Activated B cell treated with CpG ODN at 0.5 μM for 24 hours (primary cell): ENCODE results near the gene KLHL6. TPM values are rescaled to one million over a fixed set of nuclear protein-coding genes. Genes with fewer than 3 reads are reported as not detected.

Experiments
- ATAC-seq: fragments of 200-7000 bp; cut with Tn5 transposase; one replicate; pipeline ENCODE4 v1.10.0; 2021; ENCODE audit warnings: low read depth, mild to moderate bottlenecking, moderate library complexity
- CTCF ChIA-PET: fragments of 350-600 bp; sonication (Branson Sonifier 250); formaldehyde crosslinking; loops from one replicate; lab custom pipeline; 2021; ENCODE audit warnings: antibody characterized with exemption; lab: Charles Lee
- POLR2A ChIA-PET: fragments of 350-600 bp; sonication (Branson Sonifier 250); formaldehyde crosslinking; loops from one replicate; lab custom pipeline; 2021; ENCODE audit warnings: antibody characterized with exemption; lab: Charles Lee
- DNase-seq: peaks from one replicate; pipeline ENCODE4 v3.0.0; 2022
- H3K27ac Mint-ChIP-seq: one replicate; pipeline ENCODE4 v1.8.0; 2020; ENCODE audit warnings: mixed read lengths
- H3K27me3 Mint-ChIP-seq: one replicate; pipeline ENCODE4 v1.8.0; 2021; ENCODE audit warnings: mixed read lengths
- H3K36me3 Mint-ChIP-seq: one replicate; pipeline ENCODE4 v1.8.0; 2021; ENCODE audit warnings: low read depth, mixed read lengths
- H3K4me1 Mint-ChIP-seq: one replicate; pipeline ENCODE4 v1.8.0; 2021; ENCODE audit warnings: mixed read lengths
- H3K4me3 Mint-ChIP-seq: one replicate; pipeline ENCODE4 v1.8.0; 2020; ENCODE audit warnings: mild to moderate bottlenecking, mixed read lengths
- H3K9me3 Mint-ChIP-seq: one replicate; pipeline ENCODE4 v1.8.0; 2020; ENCODE audit warnings: mixed read lengths
- CTCF ChIP-seq: fragments of 200-600 bp; IDR thresholded peaks from one replicate; pipeline ENCODE4 v1.8.0; 2022; ENCODE audit warnings: antibody characterized with exemption, mild to moderate bottlenecking
- intact Hi-C: fragments of 100-400 bp; cut with micrococcal nuclease; formaldehyde crosslinking; loops from one replicate; pipeline ENCODE4 v1.15.1; 2024
- total RNA-seq: library from RNA; stranded (reverse); gene quantifications from 2 replicates; pipeline ENCODE4 v1.2.3, GENCODE V29; 2022

The KLHL6 gene
- total RNA-seq, 1 donor from 2014 or later: 41.7 TPM

GRCh38 chr3:183519891-183520290 is 35.6 kb downstream of the KLHL6 start:
- H3K36me3 Mint-ChIP-seq: peaks cover 68% of the 10 kb centered on the region
- no peak for TF ChIP-seq CTCF
- no peak overlapping the region for H3K4me3 Mint-ChIP-seq
- DNase-seq (no peak), ATAC-seq (no peak)
- ChIA-PET POLR2A (interaction anchor here (0.7 kb wide), 1 partner anchor 57 kb away, joined by 13 read pairs; no protein-coding TSS in a partner anchor), CTCF (no interaction called here)
- H3K27me3 Mint-ChIP-seq: no peaks in the 10 kb centered on the region
- peaks cover 54% of the 10 kb centered on the region for H3K4me1 Mint-ChIP-seq
- intact Hi-C loops: no loop called here
- peak overlapping the region; percentile 47 for H3K27ac Mint-ChIP-seq
- H3K9me3 Mint-ChIP-seq: no peaks in the 10 kb centered on the region

GRCh38 chr3:183518491-183519251 is 36.8 kb downstream of the KLHL6 start:
- ATAC-seq (no peak), DNase-seq (no peak)
- no peaks in the 10 kb centered on the region for H3K9me3 Mint-ChIP-seq
- POLR2A ChIA-PET: interaction anchor here (1.5 to 3.6 kb wide), 2 partner anchors 9 to 18 kb away, joined by 4 to 25 read pairs; no protein-coding TSS in a partner anchor
- no peak overlapping the region for H3K4me3 Mint-ChIP-seq
- H3K27ac Mint-ChIP-seq: peak overlapping the region; percentile 67
- intact Hi-C loops: no loop called here
- H3K4me1 Mint-ChIP-seq: peaks cover 55% of the 10 kb centered on the region
- TF ChIP-seq CTCF: no peak
- peaks cover 64% of the 10 kb centered on the region for H3K36me3 Mint-ChIP-seq
- CTCF ChIA-PET: no interaction called here
- H3K27me3 Mint-ChIP-seq: no peaks in the 10 kb centered on the region

GRCh38 chr3:183517607-183518006 is 37.9 kb downstream of the KLHL6 start:
- Mint-ChIP-seq H3K4me1 (peaks cover 65% of the 10 kb centered on the region), H3K4me3 (no peak overlapping the region), H3K27ac (peak overlapping the region; percentile 69), H3K36me3 (peaks cover 53% of the 10 kb centered on the region), H3K9me3 (no peaks in the 10 kb centered on the region), H3K27me3 (no peaks in the 10 kb centered on the region)
- TF ChIP-seq CTCF: no peak
- DNase-seq (no peak), ATAC-seq (no peak)
- POLR2A ChIA-PET: interaction anchor here (0.5 to 3.6 kb wide), 4 partner anchors 10 to 111 kb away, joined by 3 to 25 read pairs (median 4); no protein-coding TSS in a partner anchor
- intact Hi-C loops: no loop called here
- CTCF ChIA-PET: no interaction called here

GRCh38 chr3:183515968-183516851 is 39.3 kb downstream of the KLHL6 start:
- Mint-ChIP-seq H3K36me3 (peaks cover 44% of the 10 kb centered on the region), H3K27ac (peak overlapping the region; percentile 90), H3K27me3 (no peaks in the 10 kb centered on the region), H3K9me3 (no peaks in the 10 kb centered on the region), H3K4me3 (peak overlapping the region; percentile 54), H3K4me1 (peaks cover 76% of the 10 kb centered on the region)
- intact Hi-C loops: loop anchor here (1.0 kb wide), 3 partner anchors 11 to 38 kb away; no protein-coding TSS in a partner anchor
- CTCF ChIA-PET: interaction anchor here (1.6 to 1.9 kb wide), 3 partner anchors 11 to 36 kb away, joined by 4 to 5 read pairs (median 5); no protein-coding TSS in a partner anchor
- TF ChIP-seq CTCF: no peak
- DNase-seq: no peak
- peak; percentile 68 for ATAC-seq
- POLR2A ChIA-PET: interaction anchor here (0.7 to 3.6 kb wide), 7 partner anchors 9 to 251 kb away, joined by 3 to 25 read pairs (median 5); partner anchors contain the start of gene KLHL24
